GM23338 (cell line): ENCODE data around the gene IRS1. TPM values are rescaled to one million over a fixed set of nuclear protein-coding genes. Genes with fewer than 3 reads are reported as not detected.

Experiments
- ATAC-seq: fragments of 200-7000 bp; cut with Tn5 transposase; 3 replicates; pipeline ENCODE4 v1.9.1; 2020
- DNase-seq: peaks from one replicate; pipeline ENCODE4 v3.0.0-alpha.2; 2015; ENCODE audit warnings: low spot score
- H2AFZ ChIP-seq: fragments of 200-600 bp; sonication (generic); 2 replicates; pipeline ENCODE4 v1.8.0; 2016; ENCODE audit warnings: antibody characterized with exemption, mild to moderate bottlenecking, moderate library complexity
- H3F3A ChIP-seq: fragments of 200-600 bp; sonication (generic); replicated peaks from 2 replicates; pipeline ENCODE4 v1.8.0; 2017; ENCODE audit warnings: antibody characterized with exemption, mixed run types, low read depth
- H3K27ac ChIP-seq: fragments of 200-600 bp; sonication (generic); 2 replicates; pipeline ENCODE4 v1.6.1; 2016; ENCODE audit warnings: low read depth
- H3K27me3 ChIP-seq: fragments of 200-600 bp; sonication (generic); 2 replicates; pipeline ENCODE4 v1.8.0; 2016; ENCODE audit warnings: mild to moderate bottlenecking, mixed run types, moderate library complexity; ENCODE audit not compliant: insufficient read depth
- H3K36me3 ChIP-seq: fragments of 200-600 bp; sonication (generic); 2 replicates; pipeline ENCODE4 v1.8.0; 2016; ENCODE audit warnings: mild to moderate bottlenecking; ENCODE audit not compliant: insufficient read depth
- H3K4me1 ChIP-seq: fragments of 200-600 bp; sonication (generic); 2 replicates; pipeline ENCODE4 v1.8.0; 2016; ENCODE audit warnings: mild to moderate bottlenecking, moderate library complexity; ENCODE audit not compliant: insufficient read depth
- H3K4me2 ChIP-seq: fragments of 200-600 bp; sonication (generic); 2 replicates; pipeline ENCODE4 v1.7.1; 2017; ENCODE audit warnings: mixed run types
- H3K4me3 ChIP-seq: fragments of 200-600 bp; sonication (generic); 2 replicates; pipeline ENCODE4 v1.6.1; 2016; ENCODE audit warnings: mixed run types
- H3K79me2 ChIP-seq: fragments of 200-600 bp; sonication (generic); replicated peaks from 2 replicates; pipeline ENCODE4 v1.8.0; 2017; ENCODE audit warnings: mild to moderate bottlenecking; ENCODE audit not compliant: insufficient read depth
- H3K9me2 ChIP-seq: fragments of 200-600 bp; sonication (generic); 2 replicates; pipeline ENCODE4 v1.8.0; 2017; ENCODE audit not compliant: insufficient read depth
- H4K20me1 ChIP-seq: fragments of 200-600 bp; sonication (generic); replicated peaks from 2 replicates; pipeline ENCODE4 v1.8.0; 2017; ENCODE audit warnings: mild to moderate bottlenecking; ENCODE audit not compliant: insufficient read depth
- H3K27ac Mint-ChIP-seq: 2 replicates; pipeline ENCODE4 v1.8.0; 2020; ENCODE audit warnings: inconsistent platforms, mild to moderate bottlenecking, moderate library complexity, mixed read lengths
- H3K27me3 Mint-ChIP-seq: 3 replicates; pipeline ENCODE4 v1.8.0; 2022; ENCODE audit warnings: low read depth, mild to moderate bottlenecking, moderate library complexity, mixed read lengths, inconsistent platforms; ENCODE audit not compliant: insufficient read depth, poor library complexity
- H3K36me3 Mint-ChIP-seq: 3 replicates; pipeline ENCODE4 v1.8.0; 2021; ENCODE audit warnings: low read depth, mild to moderate bottlenecking, inconsistent platforms, moderate library complexity, mixed read lengths
- H3K4me1 Mint-ChIP-seq: 3 replicates; pipeline ENCODE4 v1.8.0; 2020; ENCODE audit warnings: mild to moderate bottlenecking, inconsistent platforms, mixed read lengths
- H3K4me3 Mint-ChIP-seq: 3 replicates; pipeline ENCODE4 v1.8.0; 2021; ENCODE audit warnings: moderate library complexity, mild to moderate bottlenecking, inconsistent platforms, mixed read lengths
- H3K9me3 Mint-ChIP-seq: 3 replicates; pipeline ENCODE4 v1.8.0; 2020; ENCODE audit warnings: moderate library complexity, mild to moderate bottlenecking, inconsistent platforms, mixed read lengths
- CTCF ChIP-seq, 2 experiments: fragments of 200-600 bp in 1 of 2; sonication (generic) in 1 of 2; conservative IDR thresholded peaks; 2 replicates each; pipeline versions ENCODE4 v1.5.1 to v1.6.1; 2016 to 2017; ENCODE audit warnings: antibody characterized with exemption in 2 of 2, low read depth in 2 of 2, mild to moderate bottlenecking in 2 of 2, moderate library complexity in 1 of 2
- EZH2 ChIP-seq: fragments of 200-600 bp; sonication (generic); IDR thresholded peaks from one replicate; pipeline ENCODE4 v1.8.0; 2017; ENCODE audit warnings: antibody characterized with exemption, mild to moderate bottlenecking, low read depth; ENCODE audit not compliant: unreplicated experiment
- EZH2phosphoT487 ChIP-seq: fragments of 200-600 bp; sonication (generic); IDR thresholded peaks from one replicate; pipeline ENCODE4 v1.8.1; 2018; ENCODE audit warnings: antibody characterized with exemption; ENCODE audit not compliant: unreplicated experiment
- JUNB ChIP-seq: IDR thresholded peaks from one replicate; pipeline ENCODE4 v1.6.1; 2016; ENCODE audit warnings: antibody characterized with exemption; ENCODE audit not compliant: unreplicated experiment
- NANOG ChIP-seq: IDR thresholded peaks from 2 replicates; pipeline ENCODE4 v1.6.1; 2016; ENCODE audit warnings: antibody characterized with exemption, borderline replicate concordance
- POLR2AphosphoS5 ChIP-seq: IDR thresholded peaks from 2 replicates; pipeline ENCODE4 v1.6.1; 2016; ENCODE audit warnings: antibody characterized with exemption, low read depth
- STAT1 ChIP-seq: IDR thresholded peaks from one replicate; pipeline ENCODE4 v1.6.1; 2016; ENCODE audit warnings: antibody characterized with exemption; ENCODE audit not compliant: unreplicated experiment
- ZNF114 ChIP-seq: fragments of 250-450 bp; sonication (Bioruptor Pico); IDR thresholded peaks from 2 replicates; pipeline ENCODE4 v1.5.0; 2020; ENCODE audit warnings: mild to moderate bottlenecking, moderate library complexity
- ZNF331 ChIP-seq: fragments of 250-450 bp; sonication (Bioruptor Pico); IDR thresholded peaks from 2 replicates; pipeline ENCODE4 v1.5.0; 2020; ENCODE audit warnings: low read depth, mild to moderate bottlenecking, moderate library complexity
- polyA plus RNA-seq: library from polyadenylated mRNA; unstranded; fragments of >200 nt; fragmentation: Nextera tagmentation; extraction: Ambion mirVana; gene quantifications from 2 replicates; pipeline ENCODE4 v1.2.1, GENCODE V29; 2016
- total RNA-seq: library from RNA; depleted of rRNA; stranded (reverse); fragments of >200 nt; shearing (Covaris generic); gene quantifications from 2 replicates; pipeline ENCODE4 v1.2.3, GENCODE V29; 2014
- TF ChIP-seq, protein P1 (sequence below): IDR thresholded peaks from 2 replicates; pipeline ENCODE4 v1.6.1; 2016; ENCODE audit warnings: antibody characterized with exemption
- TF ChIP-seq, protein P2 (sequence below): IDR thresholded peaks from one replicate; pipeline ENCODE4 v1.6.1; 2018; ENCODE audit warnings: antibody characterized with exemption; ENCODE audit not compliant: unreplicated experiment

The IRS1 gene
- total and polyA plus RNA-seq, 2 experiments from 2014 or later, result 6.9 to 26.2 TPM

DNA sequence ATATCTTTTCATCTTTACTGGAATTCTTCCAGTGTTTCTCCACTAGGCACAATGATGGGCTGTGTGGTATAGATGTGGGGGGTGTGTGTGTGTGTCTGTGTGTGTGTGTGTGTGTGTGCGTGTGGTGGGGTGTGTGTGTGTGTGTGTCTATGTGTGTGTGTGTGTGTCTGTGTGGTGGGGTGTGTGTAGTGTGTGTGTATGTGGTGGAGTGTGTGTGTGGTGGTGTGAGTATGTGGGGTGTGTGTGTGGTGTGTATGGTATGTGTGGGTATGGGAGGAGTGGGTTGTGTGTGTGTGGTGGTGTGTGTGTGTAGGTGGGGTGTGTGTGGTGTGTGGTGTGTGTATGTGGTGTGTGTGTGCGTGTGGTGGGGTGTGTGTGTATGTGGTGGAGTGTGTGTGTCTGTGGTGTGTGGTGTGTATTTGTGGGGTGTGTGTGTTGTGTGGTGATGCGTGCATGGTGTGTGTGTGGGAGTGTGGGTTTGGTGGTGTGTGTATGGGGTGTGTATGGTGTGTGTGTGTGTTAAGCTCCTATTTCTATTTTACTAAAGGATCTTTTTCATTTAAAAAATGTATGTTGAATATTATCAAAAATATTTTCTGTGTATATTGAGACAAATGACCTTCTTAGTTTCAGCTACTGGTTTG, 84.2 kb downstream of the IRS1 start:
- Histone ChIP-seq H3K4me3 (no peak overlapping the region), H3K27me3 (no peaks in the 10 kb centered on the region), H4K20me1 (no peaks in the 10 kb centered on the region), H3K4me2 (no peak overlapping the region), H3K27ac (no peak overlapping the region), H3K4me1 (no peaks in the 10 kb centered on the region), H3F3A (no peaks in the 10 kb centered on the region), H2AFZ (no peak overlapping the region), H3K79me2 (no peaks in the 10 kb centered on the region), H3K9me2 (no peaks in the 10 kb centered on the region), H3K36me3 (no peaks in the 10 kb centered on the region)
- Mint-ChIP-seq H3K27ac (no peak overlapping the region), H3K36me3 (no peaks in the 10 kb centered on the region), H3K27me3 (no peaks in the 10 kb centered on the region), H3K4me1 (no peaks in the 10 kb centered on the region), H3K4me3 (no peak overlapping the region), H3K9me3 (no peaks in the 10 kb centered on the region)
- no peak for DNase-seq
- no peak for ATAC-seq
- TF ChIP-seq EZH2 (no peak), EZH2phosphoT487 (no peak), NANOG (no peak)
- TF ChIP-seq, protein P1, sequence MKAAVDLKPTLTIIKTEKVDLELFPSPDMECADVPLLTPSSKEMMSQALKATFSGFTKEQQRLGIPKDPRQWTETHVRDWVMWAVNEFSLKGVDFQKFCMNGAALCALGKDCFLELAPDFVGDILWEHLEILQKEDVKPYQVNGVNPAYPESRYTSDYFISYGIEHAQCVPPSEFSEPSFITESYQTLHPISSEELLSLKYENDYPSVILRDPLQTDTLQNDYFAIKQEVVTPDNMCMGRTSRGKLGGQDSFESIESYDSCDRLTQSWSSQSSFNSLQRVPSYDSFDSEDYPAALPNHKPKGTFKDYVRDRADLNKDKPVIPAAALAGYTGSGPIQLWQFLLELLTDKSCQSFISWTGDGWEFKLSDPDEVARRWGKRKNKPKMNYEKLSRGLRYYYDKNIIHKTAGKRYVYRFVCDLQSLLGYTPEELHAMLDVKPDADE, result no peak
- TF ChIP-seq, protein P2, sequence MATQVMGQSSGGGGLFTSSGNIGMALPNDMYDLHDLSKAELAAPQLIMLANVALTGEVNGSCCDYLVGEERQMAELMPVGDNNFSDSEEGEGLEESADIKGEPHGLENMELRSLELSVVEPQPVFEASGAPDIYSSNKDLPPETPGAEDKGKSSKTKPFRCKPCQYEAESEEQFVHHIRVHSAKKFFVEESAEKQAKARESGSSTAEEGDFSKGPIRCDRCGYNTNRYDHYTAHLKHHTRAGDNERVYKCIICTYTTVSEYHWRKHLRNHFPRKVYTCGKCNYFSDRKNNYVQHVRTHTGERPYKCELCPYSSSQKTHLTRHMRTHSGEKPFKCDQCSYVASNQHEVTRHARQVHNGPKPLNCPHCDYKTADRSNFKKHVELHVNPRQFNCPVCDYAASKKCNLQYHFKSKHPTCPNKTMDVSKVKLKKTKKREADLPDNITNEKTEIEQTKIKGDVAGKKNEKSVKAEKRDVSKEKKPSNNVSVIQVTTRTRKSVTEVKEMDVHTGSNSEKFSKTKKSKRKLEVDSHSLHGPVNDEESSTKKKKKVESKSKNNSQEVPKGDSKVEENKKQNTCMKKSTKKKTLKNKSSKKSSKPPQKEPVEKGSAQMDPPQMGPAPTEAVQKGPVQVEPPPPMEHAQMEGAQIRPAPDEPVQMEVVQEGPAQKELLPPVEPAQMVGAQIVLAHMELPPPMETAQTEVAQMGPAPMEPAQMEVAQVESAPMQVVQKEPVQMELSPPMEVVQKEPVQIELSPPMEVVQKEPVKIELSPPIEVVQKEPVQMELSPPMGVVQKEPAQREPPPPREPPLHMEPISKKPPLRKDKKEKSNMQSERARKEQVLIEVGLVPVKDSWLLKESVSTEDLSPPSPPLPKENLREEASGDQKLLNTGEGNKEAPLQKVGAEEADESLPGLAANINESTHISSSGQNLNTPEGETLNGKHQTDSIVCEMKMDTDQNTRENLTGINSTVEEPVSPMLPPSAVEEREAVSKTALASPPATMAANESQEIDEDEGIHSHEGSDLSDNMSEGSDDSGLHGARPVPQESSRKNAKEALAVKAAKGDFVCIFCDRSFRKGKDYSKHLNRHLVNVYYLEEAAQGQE, result no peak

GRCh38 chr2:226712941-226713340, 86.7 kb downstream of the IRS1 start:
- H3K36me3 ChIP-seq, result no peaks in the 10 kb centered on the region
- H3K9me2 ChIP-seq, result 0 out of 2 replicates have a peak, but pooled peaks cover 3% of the 10 kb centered on the region
- DNase-seq, result no peak
- no peak overlapping the region for H2AFZ ChIP-seq
- no peaks in the 10 kb centered on the region for H3K27me3 Mint-ChIP-seq
- H3K36me3 Mint-ChIP-seq, result no peaks in the 10 kb centered on the region
- H3K27ac Mint-ChIP-seq, result no peak overlapping the region
- H3K4me3 Mint-ChIP-seq, result no peak overlapping the region
- no peak for ATAC-seq
- no peaks in the 10 kb centered on the region for H3F3A ChIP-seq
- TF ChIP-seq, protein P2, result no peak
- TF ChIP-seq ZNF114, result no peak
- TF ChIP-seq CTCF (conservative IDR thresholded peaks at IDR 0.05; ENCODE audit: low read depth in 2 of 2), result no peak
- no peak for TF ChIP-seq POLR2AphosphoS5
- no peak for TF ChIP-seq ZNF331
- TF ChIP-seq STAT1, result no peak
- TF ChIP-seq JUNB, result no peak
- no peak for TF ChIP-seq EZH2
- no peak overlapping the region for H3K27ac ChIP-seq
- H3K4me1 ChIP-seq, result no peaks in the 10 kb centered on the region
- H3K27me3 ChIP-seq, result no peaks in the 10 kb centered on the region
- H3K79me2 ChIP-seq, result no peaks in the 10 kb centered on the region
- H4K20me1 ChIP-seq, result no peaks in the 10 kb centered on the region
- no peak overlapping the region for H3K4me2 ChIP-seq
- H3K4me1 Mint-ChIP-seq, result no peaks in the 10 kb centered on the region
- no peak overlapping the region for H3K4me3 ChIP-seq
- H3K9me3 Mint-ChIP-seq, result no peaks in the 10 kb centered on the region
